ENCODE measurements around the gene LMTK3. TPM values are rescaled to one million over a fixed set of nuclear protein-coding genes. Genes with fewer than 3 reads are reported as not detected.

LMTK3 gene
- total and polyA plus RNA-seq, 9 of the 15 experiments (the other 6 are each of a cell fraction or from before 2014, with no cell fraction given), result 0.35 to 12.3 (median 2.0) TPM; not detected in 2

GRCh38 chr19:48501494-48502349 lies 9.9 kb downstream of the LMTK3 start (continued):
- TF ChIP-seq ATF3 (IDR thresholded peaks at IDR 0.05) (no peak), ATF3 (CRISPR knock-in tag; conservative IDR thresholded peaks at IDR 0.05) (no peak), FUS (optimal IDR thresholded peaks at IDR 0.05; ENCODE audit: low read depth, low read length) (no peak), MITF (IDR thresholded peaks at IDR 0.05) (peak; percentile 54; the same call in 1 of the 2 replicates), PBX2 (CRISPR knock-in tag; IDR thresholded peaks at IDR 0.05; ENCODE audit: low read depth) (no peak), PBX2 (tag; conservative IDR thresholded peaks at IDR 0.05; ENCODE audit: low read depth) (no peak), CGGBP1 (CRISPR knock-in tag; IDR thresholded peaks at IDR 0.05) (no peak), NR0B1 (IDR thresholded peaks at IDR 0.05; ENCODE audit: partially characterized antibody) (no peak), ZNF197 (CRISPR knock-in tag; IDR thresholded peaks at IDR 0.05; ENCODE audit: low read depth) (no peak), TEAD4 (IDR thresholded peaks at IDR 0.05; ENCODE audit: low read length) (no peak), TEAD4 (CRISPR knock-in tag; IDR thresholded peaks at IDR 0.05; ENCODE audit: borderline replicate concordance) (no peak), BDP1 (IDR thresholded peaks at IDR 0.05; ENCODE audit: insufficient read depth, insufficient read length) (no peak), SMC3 (conservative IDR thresholded peaks at IDR 0.05; ENCODE audit: insufficient read depth, low read depth, low read length) (no peak), GTF2F1 (IDR thresholded peaks at IDR 0.05; ENCODE audit: low read depth, low read length) (no peak), NFIC (IDR thresholded peaks at IDR 0.05) (peak; percentile 20; the same call in 1 of the 2 replicates), RB1 (IDR thresholded peaks at IDR 0.05; ENCODE audit: low read depth) (no peak), ZNF146 (CRISPR knock-in tag; IDR thresholded peaks at IDR 0.05; ENCODE audit: unreplicated experiment) (no peak), ZNF77 (CRISPR knock-in tag; IDR thresholded peaks at IDR 0.05) (no peak), ZNF561 (CRISPR knock-in tag; conservative IDR thresholded peaks at IDR 0.05) (no peak)
